ENCODE results near the gene HK3.

DNA sequence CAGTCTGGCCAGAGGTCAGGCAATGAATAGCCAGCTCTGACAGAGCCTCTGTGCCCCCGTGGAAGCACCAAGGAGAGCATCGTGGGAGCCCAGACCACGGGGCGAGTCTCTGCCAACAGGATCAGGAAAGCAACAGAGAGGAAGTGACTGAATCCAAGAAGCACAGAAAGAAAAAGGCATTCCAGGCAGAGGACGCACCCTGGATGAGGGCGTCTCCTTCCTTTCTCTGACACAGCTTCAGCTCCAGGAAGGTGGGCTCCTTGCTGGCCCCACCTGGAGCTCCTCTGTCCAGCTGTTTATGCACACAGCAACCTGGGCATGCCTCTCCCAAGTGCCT is 16.6 kb downstream of the HK3 start:
- TF ChIP-seq EZH2phosphoT487 (IDR thresholded peaks at IDR 0.05; ENCODE audit: low read length) (no peak), EZH2 (optimal IDR thresholded peaks at IDR 0.05; ENCODE audit: low read depth, low read length) (no peak)

All from MM.1S (cell line).